Liver (tissue), 9 donors: ENCODE results near the gene SYNGR3. TPM values are rescaled to one million over a fixed set of nuclear protein-coding genes. Genes with fewer than 3 reads are reported as not detected.

Source experiments
- DNase-seq: peaks from one replicate; pipeline ENCODE4 v3.0.0-alpha.2; 2017; ENCODE audit warnings: low spot score
- H3K27ac ChIP-seq, 2 donors: one replicate each; pipeline ENCODE4 v1.7.0; 2013; ENCODE audit warnings: inconsistent platforms in 2 of 2, low read length in 2 of 2, control low read depth in 1 of 2, low read depth in 1 of 2, mild to moderate bottlenecking in 1 of 2
- H3K27me3 ChIP-seq, 4 donors: one replicate each; pipeline versions ENCODE4 v1.6.1 to v1.7.0; 2013; ENCODE audit warnings: low read length in 3 of 4, inconsistent platforms in 1 of 4, mild to moderate bottlenecking in 1 of 4, moderate library complexity in 1 of 4; ENCODE audit not compliant: control insufficient read depth in 4 of 4, insufficient read depth in 4 of 4
- H3K36me3 ChIP-seq, 4 donors: one replicate each; pipeline versions ENCODE4 v1.6.1 to v1.7.0; 2013; ENCODE audit warnings: low read length in 3 of 4, mild to moderate bottlenecking in 3 of 4, low read depth in 1 of 4, moderate library complexity in 1 of 4; ENCODE audit not compliant: control insufficient read depth in 4 of 4, insufficient read depth in 3 of 4
- H3K4me1 ChIP-seq, 4 donors: one replicate each; pipeline versions ENCODE4 v1.6.1 to v1.7.0; 2013; ENCODE audit warnings: low read length in 3 of 4, mild to moderate bottlenecking in 3 of 4, moderate library complexity in 1 of 4; ENCODE audit not compliant: control insufficient read depth in 4 of 4, insufficient read depth in 4 of 4
- H3K4me3 ChIP-seq, 3 donors: one replicate each; pipeline versions ENCODE4 v1.6.1 to v1.7.0; 2013; ENCODE audit warnings: low read length in 3 of 3, control low read depth in 1 of 3, low read depth in 1 of 3, mild to moderate bottlenecking in 1 of 3
- H3K9ac ChIP-seq, 2 donors: one replicate each; pipeline ENCODE4 v1.7.0; 2013; ENCODE audit warnings: low read length in 2 of 2, mild to moderate bottlenecking in 2 of 2, moderate library complexity in 2 of 2, control low read depth in 1 of 2, low read depth in 1 of 2
- H3K9me3 ChIP-seq, 4 donors: one replicate each; pipeline versions ENCODE4 v1.6.1 to v1.7.0; 2013; ENCODE audit warnings: low read length in 3 of 4; ENCODE audit not compliant: control insufficient read depth in 4 of 4
- EGR1 ChIP-seq, 2 donors: IDR thresholded peaks; 2 replicates each; pipeline ENCODE4 v1.6.1; 2016 to 2018; ENCODE audit warnings: antibody characterized with exemption in 2 of 2, low read depth in 2 of 2
- FOXA1 ChIP-seq: IDR thresholded peaks from 2 replicates; pipeline ENCODE4 v1.6.1; 2016; ENCODE audit warnings: antibody characterized with exemption
- FOXA2 ChIP-seq: IDR thresholded peaks from 2 replicates; pipeline ENCODE4 v1.6.1; 2016; ENCODE audit warnings: antibody characterized with exemption
- GABPA ChIP-seq, 2 donors: IDR thresholded peaks in 1 of 2; conservative IDR thresholded peaks in 1 of 2; 2 replicates each; pipeline ENCODE4 v1.6.1; 2016; ENCODE audit warnings: antibody characterized with exemption in 2 of 2, mild to moderate bottlenecking in 1 of 2, moderate library complexity in 1 of 2
- HNF4A ChIP-seq, 2 donors: conservative IDR thresholded peaks; 2 replicates each; pipeline ENCODE4 v1.6.1; 2016; ENCODE audit warnings: antibody characterized with exemption in 2 of 2, mild to moderate bottlenecking in 2 of 2
- HNF4G ChIP-seq: IDR thresholded peaks from 2 replicates; pipeline ENCODE4 v1.6.1; 2016; ENCODE audit warnings: antibody characterized with exemption
- JUND ChIP-seq, 2 donors: IDR thresholded peaks; 2 replicates each; pipeline ENCODE4 v1.6.1; 2016; ENCODE audit warnings: antibody characterized with exemption in 2 of 2
- NR2F2 ChIP-seq: IDR thresholded peaks from 2 replicates; pipeline ENCODE4 v1.6.1; 2016; ENCODE audit warnings: antibody characterized with exemption
- RAD21 ChIP-seq, 2 donors: IDR thresholded peaks; 2 replicates each; pipeline ENCODE4 v1.6.1; 2016; ENCODE audit warnings: antibody characterized with exemption in 2 of 2, mild to moderate bottlenecking in 2 of 2
- RXRA ChIP-seq, 2 donors: IDR thresholded peaks; 2 replicates each; pipeline ENCODE4 v1.6.1; 2017 to 2018; ENCODE audit warnings: antibody characterized with exemption in 2 of 2, mild to moderate bottlenecking in 1 of 2
- SP1 ChIP-seq: IDR thresholded peaks from 2 replicates; pipeline ENCODE4 v1.6.1; 2018; ENCODE audit warnings: antibody characterized with exemption, mild to moderate bottlenecking
- TAF1 ChIP-seq: conservative IDR thresholded peaks from 2 replicates; pipeline ENCODE4 v1.6.1; 2016; ENCODE audit warnings: antibody characterized with exemption, mild to moderate bottlenecking
- YY1 ChIP-seq: IDR thresholded peaks from 2 replicates; pipeline ENCODE4 v1.6.1; 2016; ENCODE audit warnings: antibody characterized with exemption, mild to moderate bottlenecking
- WGBS: extraction: QIAGEN DNeasy Blood & Tissue Kit; methylation state at CpG from one replicate; pipeline ENCODE4 v1.1.7; 2013; 5-methylcytosine and 5-hydroxymethylcytosine counted together
- polyA plus RNA-seq, 2 donors: library from polyadenylated mRNA; stranded (reverse) in 1 of 2; unstranded in 1 of 2; fragments of 200-250 nt in 1 of 2; fragments of >200 nt in 1 of 2; fragmentation: Nextera tagmentation in 1 of 2; extraction: Ambion mirVana in 1 of 2; gene quantifications; one replicate each; pipeline versions ENCODE4 v1.2.1 to v1.2.3, GENCODE V29; 2013 to 2015
- total RNA-seq, 2 donors: library from RNA; depleted of rRNA; stranded (reverse); fragments of >200 nt; gene quantifications; one replicate each; pipeline ENCODE4 v1.2.3, GENCODE V29; 2014
- TF ChIP-seq, protein P1 (sequence below): IDR thresholded peaks from 2 replicates; pipeline ENCODE4 v1.6.1; 2016; ENCODE audit warnings: antibody characterized with exemption, mild to moderate bottlenecking
- TF ChIP-seq, protein P2 (sequence below): IDR thresholded peaks from 2 replicates; pipeline ENCODE4 v1.6.1; 2016; ENCODE audit warnings: antibody characterized with exemption
- TF ChIP-seq, protein P3 (sequence below): IDR thresholded peaks from 2 replicates; pipeline ENCODE4 v1.6.1; 2016; ENCODE audit warnings: antibody characterized with exemption
- TF ChIP-seq, protein P4 (sequence below): IDR thresholded peaks from 2 replicates; pipeline ENCODE4 v1.6.1; 2016; ENCODE audit warnings: antibody characterized with exemption
- TF ChIP-seq, protein P5 (sequence below): fragments of 150-350 bp; IDR thresholded peaks from 2 replicates; pipeline ENCODE4 v1.5.1; 2017; ENCODE audit warnings: improper control_type of control experiment, low read depth, low read length; ENCODE audit not compliant: missing input control
- donor health status: healthy.
- donor health status: healthy.
- donor health status: healthy.
- donor health status: healthy.
- donor health status: healthy.

The SYNGR3 gene
- total and polyA plus RNA-seq, 4 donors, result 0.09 to 0.47 (median 0.17) TPM; not detected in 1

DNA sequence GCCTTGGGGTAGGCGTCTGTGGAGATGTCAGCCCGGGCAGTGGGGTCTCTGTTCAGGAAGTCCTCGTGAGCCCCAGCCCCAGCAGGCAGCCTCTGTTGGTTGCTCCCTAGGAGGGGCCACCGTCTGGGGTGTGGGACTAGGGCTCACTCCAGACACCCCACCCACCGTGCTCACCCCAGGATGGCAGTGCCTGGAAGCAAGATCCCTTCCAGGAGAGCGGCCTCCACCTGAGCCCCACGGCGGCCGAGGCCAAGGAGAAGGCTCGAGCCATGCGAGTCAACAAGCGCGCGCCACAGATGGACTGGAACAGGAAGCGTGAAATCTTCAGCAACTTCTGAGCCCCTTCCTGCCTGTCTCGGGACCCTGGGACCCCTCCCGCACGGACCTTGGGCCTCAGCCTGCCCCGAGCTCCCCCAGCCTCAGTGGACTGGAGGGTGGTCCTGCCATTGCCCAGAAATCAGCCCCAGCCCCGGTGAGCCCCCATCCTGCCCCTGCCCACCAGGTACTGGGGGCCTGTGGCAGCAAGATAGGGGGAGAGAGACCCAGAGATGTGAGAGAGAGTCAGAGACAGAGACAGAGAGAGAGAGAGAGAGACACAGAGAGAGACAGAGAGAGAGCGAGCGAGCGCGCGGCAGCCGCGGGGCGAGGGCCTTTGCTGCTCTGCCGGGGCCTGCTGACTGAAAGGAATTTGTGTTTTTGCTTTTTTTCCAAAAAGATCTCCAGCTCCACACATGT is 48.0 kb downstream of the SYNGR3 start:
- H3K9ac ChIP-seq, result peak overlapping the region; percentile 4 to 72
- peak overlapping the region; percentile 48 to 82 (median 69) for H3K4me3 ChIP-seq
- WGBS, result 35% methylated on average over 29 of the region's 29 CpGs
- peak overlapping the region; percentile 91 to 98 for H3K27ac ChIP-seq
- no peaks in the 10 kb centered on the region for H3K9me3 ChIP-seq
- TF ChIP-seq, protein P1, sequence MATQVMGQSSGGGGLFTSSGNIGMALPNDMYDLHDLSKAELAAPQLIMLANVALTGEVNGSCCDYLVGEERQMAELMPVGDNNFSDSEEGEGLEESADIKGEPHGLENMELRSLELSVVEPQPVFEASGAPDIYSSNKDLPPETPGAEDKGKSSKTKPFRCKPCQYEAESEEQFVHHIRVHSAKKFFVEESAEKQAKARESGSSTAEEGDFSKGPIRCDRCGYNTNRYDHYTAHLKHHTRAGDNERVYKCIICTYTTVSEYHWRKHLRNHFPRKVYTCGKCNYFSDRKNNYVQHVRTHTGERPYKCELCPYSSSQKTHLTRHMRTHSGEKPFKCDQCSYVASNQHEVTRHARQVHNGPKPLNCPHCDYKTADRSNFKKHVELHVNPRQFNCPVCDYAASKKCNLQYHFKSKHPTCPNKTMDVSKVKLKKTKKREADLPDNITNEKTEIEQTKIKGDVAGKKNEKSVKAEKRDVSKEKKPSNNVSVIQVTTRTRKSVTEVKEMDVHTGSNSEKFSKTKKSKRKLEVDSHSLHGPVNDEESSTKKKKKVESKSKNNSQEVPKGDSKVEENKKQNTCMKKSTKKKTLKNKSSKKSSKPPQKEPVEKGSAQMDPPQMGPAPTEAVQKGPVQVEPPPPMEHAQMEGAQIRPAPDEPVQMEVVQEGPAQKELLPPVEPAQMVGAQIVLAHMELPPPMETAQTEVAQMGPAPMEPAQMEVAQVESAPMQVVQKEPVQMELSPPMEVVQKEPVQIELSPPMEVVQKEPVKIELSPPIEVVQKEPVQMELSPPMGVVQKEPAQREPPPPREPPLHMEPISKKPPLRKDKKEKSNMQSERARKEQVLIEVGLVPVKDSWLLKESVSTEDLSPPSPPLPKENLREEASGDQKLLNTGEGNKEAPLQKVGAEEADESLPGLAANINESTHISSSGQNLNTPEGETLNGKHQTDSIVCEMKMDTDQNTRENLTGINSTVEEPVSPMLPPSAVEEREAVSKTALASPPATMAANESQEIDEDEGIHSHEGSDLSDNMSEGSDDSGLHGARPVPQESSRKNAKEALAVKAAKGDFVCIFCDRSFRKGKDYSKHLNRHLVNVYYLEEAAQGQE, result no peak
- no peak for TF ChIP-seq FOXA2
- no peak for TF ChIP-seq TAF1
- TF ChIP-seq, protein P2, sequence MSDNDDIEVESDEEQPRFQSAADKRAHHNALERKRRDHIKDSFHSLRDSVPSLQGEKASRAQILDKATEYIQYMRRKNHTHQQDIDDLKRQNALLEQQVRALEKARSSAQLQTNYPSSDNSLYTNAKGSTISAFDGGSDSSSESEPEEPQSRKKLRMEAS, result no peak
- no peak for TF ChIP-seq YY1
- no peak for TF ChIP-seq SP1
- no peak for TF ChIP-seq NR2F2
- TF ChIP-seq, protein P3, sequence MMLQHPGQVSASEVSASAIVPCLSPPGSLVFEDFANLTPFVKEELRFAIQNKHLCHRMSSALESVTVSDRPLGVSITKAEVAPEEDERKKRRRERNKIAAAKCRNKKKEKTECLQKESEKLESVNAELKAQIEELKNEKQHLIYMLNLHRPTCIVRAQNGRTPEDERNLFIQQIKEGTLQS, result no peak
- no peak for TF ChIP-seq RXRA (IDR thresholded peaks at IDR 0.05)
- TF ChIP-seq GABPA (IDR thresholded peaks at IDR 0.05 in 1 of 2, conservative IDR thresholded peaks at IDR 0.05 in 1 of 2), result no peak
- no peak for TF ChIP-seq HNF4A (conservative IDR thresholded peaks at IDR 0.05)
- TF ChIP-seq RAD21 (IDR thresholded peaks at IDR 0.05), result no peak
- TF ChIP-seq, protein P4, sequence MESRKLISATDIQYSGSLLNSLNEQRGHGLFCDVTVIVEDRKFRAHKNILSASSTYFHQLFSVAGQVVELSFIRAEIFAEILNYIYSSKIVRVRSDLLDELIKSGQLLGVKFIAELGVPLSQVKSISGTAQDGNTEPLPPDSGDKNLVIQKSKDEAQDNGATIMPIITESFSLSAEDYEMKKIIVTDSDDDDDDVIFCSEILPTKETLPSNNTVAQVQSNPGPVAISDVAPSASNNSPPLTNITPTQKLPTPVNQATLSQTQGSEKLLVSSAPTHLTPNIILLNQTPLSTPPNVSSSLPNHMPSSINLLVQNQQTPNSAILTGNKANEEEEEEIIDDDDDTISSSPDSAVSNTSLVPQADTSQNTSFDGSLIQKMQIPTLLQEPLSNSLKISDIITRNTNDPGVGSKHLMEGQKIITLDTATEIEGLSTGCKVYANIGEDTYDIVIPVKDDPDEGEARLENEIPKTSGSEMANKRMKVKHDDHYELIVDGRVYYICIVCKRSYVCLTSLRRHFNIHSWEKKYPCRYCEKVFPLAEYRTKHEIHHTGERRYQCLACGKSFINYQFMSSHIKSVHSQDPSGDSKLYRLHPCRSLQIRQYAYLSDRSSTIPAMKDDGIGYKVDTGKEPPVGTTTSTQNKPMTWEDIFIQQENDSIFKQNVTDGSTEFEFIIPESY, result no peak
- TF ChIP-seq, protein P5, sequence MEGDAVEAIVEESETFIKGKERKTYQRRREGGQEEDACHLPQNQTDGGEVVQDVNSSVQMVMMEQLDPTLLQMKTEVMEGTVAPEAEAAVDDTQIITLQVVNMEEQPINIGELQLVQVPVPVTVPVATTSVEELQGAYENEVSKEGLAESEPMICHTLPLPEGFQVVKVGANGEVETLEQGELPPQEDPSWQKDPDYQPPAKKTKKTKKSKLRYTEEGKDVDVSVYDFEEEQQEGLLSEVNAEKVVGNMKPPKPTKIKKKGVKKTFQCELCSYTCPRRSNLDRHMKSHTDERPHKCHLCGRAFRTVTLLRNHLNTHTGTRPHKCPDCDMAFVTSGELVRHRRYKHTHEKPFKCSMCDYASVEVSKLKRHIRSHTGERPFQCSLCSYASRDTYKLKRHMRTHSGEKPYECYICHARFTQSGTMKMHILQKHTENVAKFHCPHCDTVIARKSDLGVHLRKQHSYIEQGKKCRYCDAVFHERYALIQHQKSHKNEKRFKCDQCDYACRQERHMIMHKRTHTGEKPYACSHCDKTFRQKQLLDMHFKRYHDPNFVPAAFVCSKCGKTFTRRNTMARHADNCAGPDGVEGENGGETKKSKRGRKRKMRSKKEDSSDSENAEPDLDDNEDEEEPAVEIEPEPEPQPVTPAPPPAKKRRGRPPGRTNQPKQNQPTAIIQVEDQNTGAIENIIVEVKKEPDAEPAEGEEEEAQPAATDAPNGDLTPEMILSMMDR, result no peak
- no peak for TF ChIP-seq JUND (IDR thresholded peaks at IDR 0.05)
- TF ChIP-seq EGR1 (IDR thresholded peaks at IDR 0.05; ENCODE audit: low read depth in 2 of 2), result no peak
- TF ChIP-seq HNF4G, result no peak
- no peak for TF ChIP-seq FOXA1
- no peak for DNase-seq
- H3K4me1 ChIP-seq, result peaks cover 32 to 84% (median 59%) of the 10 kb centered on the region in 4 donors
- H3K27me3 ChIP-seq, result no peaks in the 10 kb centered on the region
- H3K36me3 ChIP-seq, result peaks cover 0 to 2% (median 0%) of the 10 kb centered on the region in 4 donors
